ENCODE measurements around the gene YAP1. TPM values are rescaled to one million over a fixed set of nuclear protein-coding genes. Genes with fewer than 3 reads are reported as not detected.
"Not testable (repeated sequence)": the region's sequence is repeated elsewhere in the genome, so short reads cannot be mapped to it uniquely, and the experiment has no call there.

Gene YAP1
- total RNA-seq, 2 donors from 2014 or later = 355 to 434 TPM

DNA sequence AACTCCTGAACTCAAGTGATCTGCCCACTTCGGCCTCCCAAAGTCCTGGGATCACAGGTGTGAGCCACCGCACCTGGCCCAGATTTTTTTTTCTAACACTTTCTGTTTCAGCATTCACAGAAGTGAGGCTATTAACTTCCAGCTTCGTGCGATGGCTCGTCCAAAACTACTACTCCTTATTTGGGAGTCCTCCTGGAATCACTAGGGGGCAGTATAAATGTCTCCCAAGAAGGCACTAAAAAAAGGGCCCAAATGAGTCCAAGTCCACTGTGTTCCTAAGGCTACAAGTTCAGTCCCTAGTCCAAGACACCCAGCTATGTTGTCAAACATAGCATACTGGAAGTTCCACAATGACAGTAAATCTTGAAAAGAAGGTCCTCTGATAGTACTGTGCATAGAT is 143.8 kb downstream of the YAP1 start:
- Histone ChIP-seq H3K36me3 (no peaks in the 10 kb centered on the region), H3K27me3 (replicated peaks; ENCODE audit: insufficient read depth) (no peaks in the 10 kb centered on the region), H3K4me3 (no peak overlapping the region), H3K9me3 (no peaks in the 10 kb centered on the region), H3K4me1 (ENCODE audit: control insufficient read depth in 1 of 2, low read depth in 2 of 2) (no peaks in the 10 kb centered on the region), H3K27ac (no peak overlapping the region)
- DNase-seq (ENCODE audit: low spot score) (no peak), ATAC-seq (ENCODE audit: insufficient number of reproducible peaks, low FRiP score, low read depth) (no peak)
- TF ChIP-seq, protein P1, sequence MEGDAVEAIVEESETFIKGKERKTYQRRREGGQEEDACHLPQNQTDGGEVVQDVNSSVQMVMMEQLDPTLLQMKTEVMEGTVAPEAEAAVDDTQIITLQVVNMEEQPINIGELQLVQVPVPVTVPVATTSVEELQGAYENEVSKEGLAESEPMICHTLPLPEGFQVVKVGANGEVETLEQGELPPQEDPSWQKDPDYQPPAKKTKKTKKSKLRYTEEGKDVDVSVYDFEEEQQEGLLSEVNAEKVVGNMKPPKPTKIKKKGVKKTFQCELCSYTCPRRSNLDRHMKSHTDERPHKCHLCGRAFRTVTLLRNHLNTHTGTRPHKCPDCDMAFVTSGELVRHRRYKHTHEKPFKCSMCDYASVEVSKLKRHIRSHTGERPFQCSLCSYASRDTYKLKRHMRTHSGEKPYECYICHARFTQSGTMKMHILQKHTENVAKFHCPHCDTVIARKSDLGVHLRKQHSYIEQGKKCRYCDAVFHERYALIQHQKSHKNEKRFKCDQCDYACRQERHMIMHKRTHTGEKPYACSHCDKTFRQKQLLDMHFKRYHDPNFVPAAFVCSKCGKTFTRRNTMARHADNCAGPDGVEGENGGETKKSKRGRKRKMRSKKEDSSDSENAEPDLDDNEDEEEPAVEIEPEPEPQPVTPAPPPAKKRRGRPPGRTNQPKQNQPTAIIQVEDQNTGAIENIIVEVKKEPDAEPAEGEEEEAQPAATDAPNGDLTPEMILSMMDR (IDR thresholded peaks at IDR 0.05) = no peak

DNA sequence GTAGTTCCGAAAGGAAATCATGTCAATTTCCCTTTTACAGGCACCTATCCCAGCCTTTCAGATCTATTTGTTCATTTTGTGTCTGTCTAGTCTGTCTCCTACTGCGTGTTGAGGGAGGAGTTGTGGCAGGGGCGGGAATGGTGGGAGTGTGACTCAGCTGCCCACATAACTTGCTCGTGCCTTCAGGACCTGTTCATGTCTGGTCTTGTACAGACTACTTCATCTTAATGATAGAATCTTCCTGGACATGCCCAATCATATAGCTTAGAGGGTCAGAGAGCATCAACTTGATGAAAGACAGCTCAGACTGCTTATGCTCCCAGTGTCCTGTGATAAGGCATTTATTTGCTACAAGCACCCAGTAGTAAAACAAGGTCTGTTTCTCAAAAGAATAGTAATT is 146.0 kb downstream of the YAP1 start:
- Histone ChIP-seq H3K27me3 (replicated peaks; ENCODE audit: insufficient read depth) (no peaks in the 10 kb centered on the region), H3K4me1 (ENCODE audit: control insufficient read depth in 1 of 2, low read depth in 2 of 2) (no peaks in the 10 kb centered on the region), H3K36me3 (no peaks in the 10 kb centered on the region), H3K27ac (no peak overlapping the region), H3K9me3 (no peaks in the 10 kb centered on the region), H3K4me3 (no peak overlapping the region)
- TF ChIP-seq, protein P1 (IDR thresholded peaks at IDR 0.05) = no peak
- no peak for DNase-seq (ENCODE audit: low spot score)
- ATAC-seq (ENCODE audit: insufficient number of reproducible peaks, low FRiP score, low read depth) = no peak

DNA sequence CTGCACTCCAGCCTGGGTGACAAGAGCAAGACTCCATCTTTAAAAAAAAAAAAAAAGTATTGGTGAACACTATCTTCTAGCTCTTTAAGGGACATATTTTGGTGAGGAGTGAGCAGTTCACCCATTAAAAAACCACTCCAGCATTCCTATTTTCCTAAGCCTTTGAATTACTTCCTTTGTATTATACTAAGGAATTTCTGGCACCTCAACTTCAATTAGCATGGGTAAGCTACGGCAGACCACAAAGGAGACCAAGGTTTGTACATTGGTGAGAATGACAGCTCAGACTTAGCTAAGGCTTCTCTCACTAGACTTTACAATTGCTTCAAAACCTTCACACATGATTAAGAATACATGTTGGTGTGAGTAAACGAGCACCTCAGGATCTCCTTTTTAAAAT is 150.0 kb downstream of the YAP1 start:
- Histone ChIP-seq H3K4me3 (no peak overlapping the region), H3K4me1 (ENCODE audit: control insufficient read depth in 1 of 2, low read depth in 2 of 2) (no peaks in the 10 kb centered on the region), H3K36me3 (no peaks in the 10 kb centered on the region), H3K27me3 (replicated peaks; ENCODE audit: insufficient read depth) (no peaks in the 10 kb centered on the region), H3K9me3 (no peaks in the 10 kb centered on the region), H3K27ac (no peak overlapping the region)
- ATAC-seq (ENCODE audit: insufficient number of reproducible peaks, low FRiP score, low read depth) (no peak), DNase-seq (ENCODE audit: low spot score) (no peak)
- TF ChIP-seq, protein P1 (IDR thresholded peaks at IDR 0.05) = no peak

DNA sequence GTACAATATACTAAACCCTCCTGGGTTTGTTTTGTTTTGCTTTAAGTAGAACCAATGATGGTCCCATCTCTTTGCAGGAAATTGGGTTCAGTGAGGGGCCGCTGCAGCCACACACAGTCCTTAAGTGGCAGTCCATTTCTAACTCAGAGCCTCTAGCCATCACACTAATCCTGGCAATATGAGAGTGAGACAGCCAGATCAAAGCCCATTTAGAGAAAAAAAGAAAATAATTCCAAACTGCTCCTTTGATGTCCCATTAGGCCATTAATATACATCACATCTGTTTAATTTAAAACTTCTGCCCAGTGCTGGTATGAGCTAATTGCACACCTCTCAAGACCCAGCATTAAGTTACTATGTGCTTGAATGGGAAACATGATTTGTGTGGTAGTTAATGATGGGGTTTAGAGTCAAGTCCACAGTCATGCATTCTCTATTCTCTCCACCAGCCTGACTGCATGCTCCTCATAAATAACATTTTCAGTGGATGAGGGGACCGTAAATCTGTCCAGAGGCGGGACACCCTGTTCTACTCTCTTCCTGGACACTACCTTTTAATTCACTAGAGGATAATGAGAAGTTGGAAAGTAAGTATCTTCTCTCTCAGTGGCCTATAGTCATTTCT is 153.2 kb downstream of the YAP1 start:
- no peak overlapping the region for H3K27ac ChIP-seq

DNA sequence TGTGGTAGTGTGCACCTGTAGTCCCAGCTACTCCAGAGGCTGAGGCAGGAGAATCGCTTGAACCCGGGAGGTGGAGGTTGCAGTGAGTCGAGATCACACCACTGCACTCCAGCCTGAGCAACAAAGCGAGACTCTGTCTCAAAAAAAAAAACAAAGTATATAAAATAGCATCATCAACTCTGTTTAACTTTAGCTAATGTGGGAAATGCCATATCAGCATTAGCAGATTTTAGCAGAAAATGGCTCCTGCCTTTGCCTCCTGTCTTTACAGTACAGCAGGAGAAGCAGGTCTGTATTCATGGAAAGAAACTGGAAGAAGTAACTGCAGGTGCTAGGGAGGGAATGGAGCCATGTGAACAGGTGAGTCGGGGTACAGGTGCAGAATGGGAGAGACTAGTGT is 154.5 kb downstream of the YAP1 start:
- H3K27ac ChIP-seq; H3K36me3 ChIP-seq; H3K4me3 ChIP-seq; DNase-seq (ENCODE audit: low spot score); H3K27me3 ChIP-seq (replicated peaks; ENCODE audit: insufficient read depth); H3K9me3 ChIP-seq; ATAC-seq (ENCODE audit: insufficient number of reproducible peaks, low FRiP score, low read depth): not testable (repeated sequence)
- peaks cover 0 to 14% of the 10 kb centered on the region in 2 donors for H3K4me1 ChIP-seq (ENCODE audit: control insufficient read depth in 1 of 2, low read depth in 2 of 2)

More for the DNA sequence above, 153.2 kb downstream of the YAP1 start:
- ATAC-seq (ENCODE audit: insufficient number of reproducible peaks, low FRiP score, low read depth) = no peak
- no peaks in the 10 kb centered on the region for H3K9me3 ChIP-seq
- no peaks in the 10 kb centered on the region for H3K27me3 ChIP-seq (replicated peaks; ENCODE audit: insufficient read depth)
- no peak for DNase-seq (ENCODE audit: low spot score)
- H3K4me1 ChIP-seq (ENCODE audit: control insufficient read depth in 1 of 2, low read depth in 2 of 2) = peaks cover 0 to 8% of the 10 kb centered on the region in 2 donors
- TF ChIP-seq, protein P1 (IDR thresholded peaks at IDR 0.05) = no peak
- H3K36me3 ChIP-seq = no peaks in the 10 kb centered on the region
- H3K4me3 ChIP-seq = no peak overlapping the region

DNA sequence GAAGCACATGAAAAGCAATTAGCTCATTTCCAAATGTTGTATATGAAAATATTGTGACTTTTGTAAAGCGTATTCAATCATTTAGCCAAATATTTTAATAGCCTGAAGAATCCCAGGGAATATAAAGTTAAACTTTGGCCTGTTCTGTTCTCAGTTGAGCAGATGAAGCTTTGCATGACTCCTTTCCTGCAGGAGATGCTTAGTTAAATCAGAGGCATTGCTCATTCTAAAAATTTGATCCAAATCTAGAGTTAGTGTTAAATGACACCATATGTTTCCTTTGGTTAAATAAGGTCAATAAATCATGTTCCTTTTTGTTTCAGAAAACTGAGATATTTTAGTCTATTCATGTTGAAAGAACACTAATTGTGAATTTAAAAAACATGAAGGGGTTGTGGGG is 155.9 kb downstream of the YAP1 start:
- ATAC-seq (ENCODE audit: insufficient number of reproducible peaks, low FRiP score, low read depth) = no peak
- DNase-seq (ENCODE audit: low spot score) = no peak
- Histone ChIP-seq H3K27ac (no peak overlapping the region), H3K4me3 (no peak overlapping the region), H3K9me3 (no peaks in the 10 kb centered on the region), H3K4me1 (ENCODE audit: control insufficient read depth in 1 of 2, low read depth in 2 of 2) (peaks cover 0 to 14% of the 10 kb centered on the region in 2 donors), H3K36me3 (no peaks in the 10 kb centered on the region), H3K27me3 (replicated peaks; ENCODE audit: insufficient read depth) (no peaks in the 10 kb centered on the region)
- TF ChIP-seq, protein P1 (IDR thresholded peaks at IDR 0.05) = no peak
